Caki2 (cell line): ENCODE data around the gene HAX1. TPM values are rescaled to one million over a fixed set of nuclear protein-coding genes. Genes with fewer than 3 reads are reported as not detected.
A peak's percentile ranks its signal among the peaks of the same experiment; 100 is the strongest.
"Not testable (repeated sequence)": the region's sequence is repeated elsewhere in the genome, so short reads cannot be mapped to it uniquely, and the experiment has no call there.

ENCODE experiments used
- DNase-seq: peaks from one replicate; pipeline ENCODE4 v3.0.0-alpha.2; 2015; ENCODE audit warnings: low read depth
- in situ Hi-C: cut with HindIII; loops from 2 replicates; pipeline ENCODE4 v1.10.0; 2016; ENCODE audit warnings: low sequenced_read_pairs, low pct_unique_long_range_greater_than_20kb, mixed read lengths
- total RNA-seq: library from RNA; depleted of rRNA; stranded (reverse); fragments of >200 nt; shearing (Covaris generic); gene quantifications from 2 replicates; pipeline ENCODE4 v1.2.3, GENCODE V29; 2014; ENCODE audit warnings: low replicate concordance; rRNA removed

Gene HAX1
- 139 and 144 TPM in 2 replicates for total RNA-seq

- DNase-seq, result peak; percentile 97
- in situ Hi-C loops, result no loop called here
These were observed at the start of gene HAX1 for GRCh38 chr1:154272217-154272998. Gene HAX1 (plus strand): TSS chr1:154272629. CDS start chr1:154272724, 95 bp downstream.

GRCh38 chr1:154222918-154223317 is 49.5 kb upstream of the HAX1 start:
- in situ Hi-C loops, result no loop called here
- DNase-seq, result no peak

- in situ Hi-C loops, result no loop called here
- no peak for DNase-seq
These were observed 48.8 kb upstream of the HAX1 start for GRCh38 chr1:154223621-154224020.

- no peak for DNase-seq
- in situ Hi-C loops, result no loop called here
These were observed 47.1 kb upstream of the HAX1 start for GRCh38 chr1:154225370-154225769.

GRCh38 chr1:154231112-154231511 is 41.3 kb upstream of the HAX1 start:
- in situ Hi-C loops, result not testable (repeated sequence)

GRCh38 chr1:154233127-154233526 is 39.3 kb upstream of the HAX1 start:
- in situ Hi-C loops, DNase-seq: not testable (repeated sequence)

More at GRCh38 chr1:154231112-154231511, 41.3 kb upstream of the HAX1 start:
- DNase-seq, result not testable (repeated sequence)

- in situ Hi-C loops, result no loop called here
- DNase-seq, result no peak
These were observed 35.6 kb upstream of the HAX1 start for GRCh38 chr1:154236855-154237254.

GRCh38 chr1:154237435-154237834 is 35.0 kb upstream of the HAX1 start:
- DNase-seq, result no peak
- in situ Hi-C loops, result no loop called here

- in situ Hi-C loops, result no loop called here
- DNase-seq, result no peak
These were observed 34.4 kb upstream of the HAX1 start for GRCh38 chr1:154237880-154238506.

GRCh38 chr1:154239491-154239890 is 32.9 kb upstream of the HAX1 start:
- no peak for DNase-seq
- in situ Hi-C loops, result no loop called here

GRCh38 chr1:154240294-154240833 is 32.1 kb upstream of the HAX1 start:
- in situ Hi-C loops, result no loop called here
- DNase-seq, result no peak

- in situ Hi-C loops, result no loop called here
- DNase-seq, result no peak
These were observed 30.6 kb upstream of the HAX1 start for GRCh38 chr1:154241703-154242351.

GRCh38 chr1:154253671-154254070 is 18.8 kb upstream of the HAX1 start:
- no peak for DNase-seq
- in situ Hi-C loops, result no loop called here

- in situ Hi-C loops, result no loop called here
- no peak for DNase-seq
These were observed 15.7 kb upstream of the HAX1 start for GRCh38 chr1:154256686-154257085.

GRCh38 chr1:154258784-154259183 is 13.6 kb upstream of the HAX1 start:
- in situ Hi-C loops, result no loop called here

GRCh38 chr1:154260127-154260526 is 12.3 kb upstream of the HAX1 start:
- DNase-seq, result no peak
- in situ Hi-C loops, result no loop called here

More at GRCh38 chr1:154258784-154259183, 13.6 kb upstream of the HAX1 start:
- no peak for DNase-seq

GRCh38 chr1:154263465-154264332 is 8.7 kb upstream of the HAX1 start:
- DNase-seq, result no peak
- in situ Hi-C loops, result no loop called here

- in situ Hi-C loops, result no loop called here
- no peak for DNase-seq
These were observed 8.0 kb upstream of the HAX1 start for GRCh38 chr1:154264454-154264853.
